ENCODE results near the gene CYP4V2.

The CYP4V2 gene

DNA sequence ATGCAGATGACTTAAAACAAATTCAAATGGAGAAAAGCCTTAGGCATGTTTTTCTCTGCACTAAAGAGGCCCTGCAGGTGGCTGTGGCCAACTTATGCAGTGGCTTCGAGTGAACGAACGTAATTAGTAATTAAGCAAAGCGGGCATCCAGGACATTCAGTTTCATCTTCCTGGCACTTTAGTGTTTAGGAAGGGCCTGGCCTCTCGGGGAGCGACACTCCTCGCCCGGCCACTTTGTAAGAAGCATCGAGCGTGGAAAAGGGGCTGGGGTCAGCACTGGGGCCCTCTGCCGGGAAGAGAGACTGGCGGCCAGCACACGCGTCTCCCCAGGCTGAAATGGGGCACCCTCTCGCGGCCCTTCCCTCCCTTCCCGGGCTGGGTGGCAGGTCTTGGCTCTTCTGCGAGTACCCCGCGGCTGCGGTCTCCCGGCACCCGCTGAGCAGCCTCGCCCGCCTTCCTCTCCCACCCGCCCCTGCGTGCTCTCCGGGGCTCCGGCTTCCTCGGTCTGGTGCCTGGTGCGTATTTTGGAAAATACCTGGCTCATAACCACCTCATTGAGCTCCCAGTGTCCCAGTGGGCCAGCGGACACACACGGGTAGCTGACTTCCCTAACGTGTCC lies 677 bp upstream of the CYP4V2 start:
- peak; percentile 1 for DNase-seq

DNA sequence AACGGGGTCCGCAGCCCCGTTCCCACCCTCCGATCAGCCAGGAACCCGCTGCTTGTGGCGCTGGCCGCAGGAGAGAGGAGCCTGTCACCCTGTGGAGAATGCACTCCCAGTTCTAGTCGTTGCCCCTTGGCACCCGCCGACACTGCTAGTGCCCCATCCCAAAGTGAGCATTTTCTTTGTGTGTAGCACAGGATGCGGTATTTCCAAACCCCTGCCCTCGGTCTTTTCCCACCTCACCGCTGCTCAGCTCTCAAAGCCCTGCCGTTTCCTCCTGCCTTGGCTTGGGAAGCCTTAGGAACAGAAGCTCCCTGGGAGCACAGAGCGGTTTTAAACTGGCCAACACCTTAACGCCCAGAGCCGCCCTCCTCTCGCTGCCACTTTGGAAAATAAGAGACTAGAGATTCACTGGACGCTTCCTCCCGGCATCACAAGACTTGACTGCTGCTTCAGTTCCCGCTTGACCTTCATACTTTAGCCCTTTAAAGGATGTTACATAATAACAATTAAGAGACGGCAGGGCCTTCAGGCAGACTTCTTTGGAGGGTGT lies 772 bp downstream of the CYP4V2 start:
- peak; percentile 24 for DNase-seq

DNA sequence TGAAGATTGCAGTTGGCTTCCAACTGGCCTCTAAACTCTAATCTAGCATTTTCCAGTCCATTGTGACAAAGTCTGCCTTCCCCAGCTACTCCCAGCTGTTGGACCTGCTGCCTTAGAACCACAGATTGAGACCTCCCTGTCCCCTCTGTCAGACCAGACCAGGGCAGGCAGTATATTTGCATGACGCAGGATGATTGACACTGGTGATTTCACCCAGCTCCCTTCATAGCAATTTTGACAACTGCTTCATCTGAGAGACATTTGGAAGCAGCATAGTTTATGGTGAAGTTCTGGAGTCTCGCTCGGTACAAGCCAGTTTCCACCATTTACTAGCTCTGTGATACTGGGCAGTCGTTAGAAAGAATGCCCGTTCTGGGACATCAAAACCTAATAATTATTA lies 2.5 kb downstream of the CYP4V2 start:
- DNase-seq = no peak

DNA sequence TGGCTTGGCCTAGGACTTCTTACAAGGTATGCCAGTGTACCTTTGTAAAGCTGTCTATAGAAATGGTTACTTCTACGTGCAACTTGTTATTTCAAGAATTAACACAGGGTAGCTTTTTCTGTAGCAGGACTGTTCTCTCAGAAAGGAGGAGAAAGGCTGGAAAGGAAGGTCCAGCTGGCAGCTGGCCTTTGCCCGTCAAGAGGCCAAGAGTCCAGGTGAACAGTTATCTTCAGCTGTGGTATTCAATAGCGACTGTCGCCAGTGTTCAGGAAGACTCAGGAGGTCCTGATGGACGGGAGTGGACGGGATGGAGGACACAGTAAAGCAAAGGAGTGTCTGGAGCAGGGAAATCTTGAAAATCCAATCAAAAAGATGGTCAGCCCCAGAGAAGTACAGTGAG lies 4.7 kb downstream of the CYP4V2 start:
- DNase-seq = no peak

DNA sequence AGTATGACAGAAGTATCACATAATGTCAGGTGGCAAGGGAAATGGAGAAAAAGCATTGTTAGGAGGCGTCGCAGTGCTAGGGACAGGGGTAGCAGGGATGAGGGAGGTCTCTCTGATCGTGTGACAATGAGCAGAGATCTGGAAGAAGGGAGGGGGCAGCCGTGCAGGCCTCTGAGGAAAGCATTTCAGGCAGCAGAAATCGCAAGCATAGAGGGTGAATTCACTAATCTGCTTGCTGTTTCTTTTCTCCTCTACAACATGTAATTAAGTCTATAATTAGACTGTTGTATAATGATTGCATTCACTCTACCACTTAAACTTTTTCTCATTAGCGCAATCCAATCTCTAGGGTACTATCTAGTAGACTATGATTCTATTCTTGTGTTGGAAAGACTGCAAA lies 9.1 kb downstream of the CYP4V2 start:
- no peak for DNase-seq

DNA sequence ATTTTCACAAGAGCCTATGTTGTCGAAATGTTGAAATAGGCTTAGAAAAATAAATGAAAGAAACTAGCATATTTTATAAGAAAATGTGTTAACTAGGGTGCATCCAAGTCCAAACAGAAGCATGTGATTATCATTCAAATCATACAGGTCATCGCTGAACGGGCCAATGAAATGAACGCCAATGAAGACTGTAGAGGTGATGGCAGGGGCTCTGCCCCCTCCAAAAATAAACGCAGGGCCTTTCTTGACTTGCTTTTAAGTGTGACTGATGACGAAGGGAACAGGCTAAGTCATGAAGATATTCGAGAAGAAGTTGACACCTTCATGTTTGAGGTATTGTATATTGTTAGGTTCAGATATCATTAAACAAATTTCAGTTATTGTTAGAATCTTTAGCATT lies 9.6 kb downstream of the CYP4V2 start:
- no peak for DNase-seq

DNA sequence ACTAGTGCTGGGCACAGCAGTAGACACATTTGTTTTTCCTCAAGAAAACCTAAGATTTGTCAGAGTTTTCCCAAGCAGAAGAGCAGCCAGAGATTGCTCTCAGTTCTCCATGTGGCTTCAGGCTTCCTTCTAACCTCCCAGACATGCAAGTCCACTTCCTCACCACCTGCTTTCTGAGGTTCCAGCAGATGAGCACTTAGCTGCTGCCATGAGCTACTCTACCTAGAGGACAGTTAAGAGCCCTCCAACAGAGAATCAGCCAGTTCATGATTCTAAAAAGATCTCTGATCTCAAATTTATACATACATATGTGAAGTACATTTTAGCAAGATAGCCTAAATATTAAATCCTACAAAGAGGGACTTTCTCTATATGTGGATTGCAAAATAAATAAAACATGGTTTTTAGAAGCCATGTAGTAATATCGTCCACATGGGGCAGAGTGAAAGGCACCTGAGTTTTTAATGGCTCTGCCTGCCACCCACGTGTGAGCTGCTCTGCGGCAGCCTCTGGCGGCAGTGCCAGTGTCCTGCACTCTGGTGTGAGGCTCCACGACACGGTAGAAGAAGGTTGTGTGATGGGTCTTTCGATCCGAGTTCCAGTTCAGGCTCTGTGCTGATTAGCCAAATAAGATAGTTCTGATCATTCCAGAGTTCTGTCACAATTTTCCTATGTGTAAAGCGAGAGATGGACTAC lies 10.3 kb downstream of the CYP4V2 start:
- DNase-seq = no peak

DNA sequence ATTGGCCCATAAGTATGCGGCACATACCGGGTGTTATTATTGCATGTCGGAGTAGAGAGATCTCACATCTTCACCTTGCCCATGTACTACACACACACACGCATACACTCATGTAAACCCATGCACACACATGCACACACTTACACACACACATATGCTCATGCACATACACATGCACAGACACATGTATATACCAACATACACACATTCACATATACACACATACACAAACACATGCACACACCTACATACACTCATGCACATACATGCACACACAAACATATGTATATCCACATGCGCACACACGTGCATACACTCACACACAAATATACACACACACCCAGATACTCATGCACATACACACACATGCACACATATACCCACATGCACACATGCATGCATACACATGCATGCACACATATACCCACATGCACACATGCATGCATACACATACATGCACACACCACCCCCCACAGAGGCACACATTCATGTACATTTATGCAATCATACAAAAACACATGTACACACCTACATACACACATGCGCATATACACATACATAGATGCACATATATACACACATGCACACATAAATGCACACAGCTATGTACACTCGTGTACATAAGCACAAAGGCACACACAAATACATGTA lies 11.2 kb downstream of the CYP4V2 start:
- no peak for DNase-seq

DNA sequence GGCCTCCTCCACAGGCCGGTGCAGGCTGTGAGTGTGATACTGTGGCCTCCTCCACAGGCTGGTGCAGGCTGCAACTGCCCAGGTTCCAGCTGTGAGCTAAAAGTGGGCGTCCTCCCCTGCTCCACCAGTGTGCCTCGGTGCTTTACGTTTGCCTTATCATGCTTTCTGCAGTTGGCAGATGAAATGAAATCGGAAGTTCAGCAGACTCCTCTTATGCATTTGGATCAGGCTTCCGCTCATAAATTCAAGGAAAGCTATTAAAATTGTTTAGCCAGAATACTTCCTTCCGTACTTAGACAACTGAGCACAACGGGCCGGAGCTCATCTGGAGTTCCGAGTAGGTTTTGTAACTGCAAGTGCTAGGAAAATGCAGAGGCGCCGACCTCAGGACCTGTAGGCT lies 12.0 kb downstream of the CYP4V2 start:
- DNase-seq = no peak

DNA sequence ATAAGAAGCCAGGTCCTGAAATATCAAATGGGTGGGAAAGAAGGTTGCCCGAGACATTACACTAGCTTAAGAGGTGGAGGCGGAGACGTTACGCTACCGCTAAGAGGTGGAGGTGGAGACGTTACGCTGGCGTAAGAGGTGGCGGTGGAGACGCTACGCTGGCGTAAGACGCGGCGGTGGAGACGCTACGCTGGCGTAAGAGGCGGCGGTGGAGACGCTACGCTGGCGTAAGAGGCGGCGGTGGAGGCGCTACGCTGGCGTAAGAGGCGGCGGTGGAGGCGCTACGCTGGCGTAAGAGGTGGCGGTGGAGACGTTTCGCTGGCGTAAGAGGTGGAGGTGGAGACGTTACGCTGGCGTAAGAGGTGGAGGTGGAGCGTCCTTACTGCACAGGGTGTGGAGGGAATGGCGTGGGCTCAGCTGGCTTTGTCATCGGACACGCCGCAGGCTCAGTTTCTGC lies 12.8 kb downstream of the CYP4V2 start:
- DNase-seq = no peak

DNA sequence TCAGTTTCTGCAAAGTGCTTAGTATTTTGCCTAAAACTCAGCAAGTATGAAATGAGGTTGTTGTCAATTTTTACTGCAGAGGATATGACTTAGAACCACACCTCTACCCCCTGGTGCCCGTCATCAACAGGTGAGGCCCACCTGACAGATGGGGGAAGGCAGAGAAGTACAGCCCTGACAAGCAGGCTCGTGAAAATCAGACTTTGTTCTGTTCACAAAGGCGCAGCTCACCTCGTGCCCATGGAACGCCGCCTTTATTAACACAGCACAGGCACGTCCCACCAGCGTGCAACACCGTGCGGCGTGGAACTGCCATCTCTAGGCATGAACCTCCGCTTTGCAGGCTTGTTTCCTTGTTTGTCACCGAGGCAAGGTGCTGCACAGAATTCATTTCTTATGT lies 13.3 kb downstream of the CYP4V2 start:
- no peak for DNase-seq

DNA sequence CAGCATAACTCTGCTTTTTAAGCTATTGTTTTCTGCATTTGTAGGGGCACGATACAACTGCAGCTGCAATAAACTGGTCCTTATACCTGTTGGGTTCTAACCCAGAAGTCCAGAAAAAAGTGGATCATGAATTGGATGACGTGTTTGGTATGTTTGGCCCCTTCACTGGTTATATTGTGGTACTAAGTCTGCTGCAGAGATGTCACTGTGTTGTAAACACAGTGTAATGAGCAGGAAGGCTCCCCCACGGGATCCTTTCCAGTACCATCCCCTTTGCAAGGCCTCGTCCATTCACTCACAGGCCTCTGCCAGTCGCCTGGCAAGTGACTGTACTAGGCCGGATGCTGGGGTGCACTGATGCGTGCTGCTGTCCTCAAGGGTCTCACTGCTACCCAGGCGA lies 13.8 kb downstream of the CYP4V2 start:
- DNase-seq = no peak

DNA sequence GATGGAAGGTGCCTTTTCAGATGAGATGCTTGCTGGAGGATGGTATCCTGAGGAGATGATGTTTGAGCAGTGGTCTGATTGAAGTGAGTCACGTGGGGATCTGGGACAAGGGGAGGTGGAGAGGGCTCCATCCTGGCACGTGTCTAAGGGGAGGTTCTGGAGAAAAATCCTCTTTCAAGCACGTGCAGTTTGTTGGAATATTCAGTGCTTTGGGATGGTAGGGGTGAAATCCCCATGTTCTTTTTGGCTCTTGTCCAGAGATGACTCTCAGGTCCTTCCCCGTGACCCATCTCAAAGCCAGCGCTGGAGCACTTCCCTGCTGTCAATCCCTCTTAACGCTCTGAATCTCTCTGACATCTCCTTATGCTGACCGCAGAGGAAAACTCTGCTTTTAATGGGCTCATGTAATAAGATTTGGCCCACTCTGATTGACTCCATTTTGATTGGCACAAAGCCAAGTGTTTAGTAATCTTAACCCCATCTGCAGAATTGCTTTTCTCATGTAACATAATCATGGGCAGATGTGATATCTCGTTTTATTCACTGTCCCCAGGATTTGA lies 25.2 kb downstream of the CYP4V2 start:
- no peak for DNase-seq

DNA sequence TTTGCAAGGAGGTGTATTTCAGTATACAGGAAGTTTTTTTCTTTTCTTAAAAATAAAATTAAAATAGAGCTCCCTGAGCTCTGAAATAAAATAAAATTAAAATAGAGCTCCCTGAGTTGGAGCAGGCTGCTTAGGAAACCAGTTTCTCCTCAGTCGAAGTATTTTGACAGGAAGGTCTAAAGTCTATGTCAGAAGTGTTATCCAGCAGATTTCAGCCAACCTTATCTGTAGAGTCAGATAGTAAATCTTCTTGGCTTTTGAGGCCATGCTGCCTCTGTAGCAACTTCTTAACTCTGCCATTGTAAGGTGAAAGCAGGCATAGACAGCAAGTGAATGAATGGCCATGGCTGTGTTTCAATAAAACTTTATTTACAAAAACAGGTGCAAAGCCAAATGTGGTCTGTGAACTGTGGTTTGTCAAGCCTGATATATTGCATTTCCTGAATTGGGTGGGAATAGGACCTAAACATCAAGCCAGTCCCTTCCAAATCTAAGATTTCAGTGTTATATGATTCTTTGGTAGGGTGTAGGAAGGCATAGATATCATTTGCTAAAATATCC lies 26.4 kb downstream of the CYP4V2 start:
- DNase-seq = no peak

DNA sequence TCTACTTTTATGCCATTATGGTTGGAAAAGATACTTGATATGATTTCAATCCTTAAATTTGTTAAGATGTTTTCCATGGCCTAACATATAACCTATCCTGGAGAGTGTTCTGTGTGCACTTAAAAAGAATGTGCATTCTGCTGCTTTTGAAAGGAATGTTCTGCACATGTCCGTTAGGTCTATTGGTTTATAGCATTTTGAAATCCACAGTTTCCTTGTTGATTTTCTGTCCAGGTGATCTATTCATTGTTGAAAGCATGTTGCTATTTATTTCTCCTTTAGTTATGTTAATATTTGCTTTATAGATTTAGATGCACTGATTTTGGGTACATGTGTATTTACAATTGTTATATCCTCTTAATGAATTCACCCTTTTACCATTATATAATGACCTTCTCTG lies 30.3 kb downstream of the CYP4V2 start:
- DNase-seq = no peak

DNA sequence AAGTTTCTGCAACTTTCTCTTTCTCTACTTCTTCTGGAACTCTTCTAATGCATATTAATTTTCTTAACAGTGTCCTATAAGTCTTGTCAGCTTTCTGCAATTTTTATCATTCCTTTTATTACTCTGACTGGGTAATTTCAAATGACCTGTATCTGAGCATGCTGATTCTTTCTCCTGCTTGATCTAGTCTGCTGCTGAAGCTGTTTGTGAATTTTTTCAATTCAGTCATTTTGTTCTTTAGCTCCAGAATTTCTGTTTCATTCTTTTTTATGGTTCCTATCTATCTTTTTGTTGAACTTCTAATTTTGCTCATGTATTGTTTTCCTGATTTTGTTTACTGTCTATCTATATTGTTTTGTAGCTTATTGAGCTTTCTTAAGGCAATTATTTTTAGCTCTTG lies 34.5 kb downstream of the CYP4V2 start:
- DNase-seq = no peak

DNA sequence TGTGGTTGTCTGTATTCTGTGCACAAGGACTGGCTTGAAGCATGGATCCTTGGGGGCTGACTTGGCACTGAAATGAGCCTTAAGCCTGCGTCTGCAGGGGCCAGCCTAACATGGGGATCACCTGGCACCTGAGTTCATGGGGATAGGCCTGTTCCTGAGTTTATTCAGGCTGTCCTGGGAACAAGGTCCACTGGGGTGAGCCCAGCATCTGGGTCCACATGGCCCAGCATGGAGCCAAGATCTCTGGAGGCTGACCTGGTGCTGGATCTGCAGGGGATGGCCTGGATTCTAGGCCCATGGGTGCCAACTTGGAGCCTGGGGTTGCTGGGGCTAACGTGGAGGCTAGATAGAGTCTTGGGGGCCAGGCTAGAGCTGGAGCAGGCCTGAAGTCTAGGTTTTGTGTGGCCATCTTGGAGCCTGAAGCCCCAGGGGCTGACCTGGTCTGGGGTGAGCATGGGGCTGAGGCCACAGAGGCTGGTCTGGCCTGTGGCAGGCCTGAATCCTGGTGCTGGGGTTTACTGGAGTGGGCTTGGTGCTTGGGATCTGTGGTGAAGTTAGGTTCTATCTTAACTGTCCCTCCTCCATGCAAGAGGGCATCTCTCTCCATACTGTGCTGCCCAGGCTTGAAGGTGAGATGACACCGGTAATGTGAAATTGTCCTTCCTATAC lies 35.3 kb downstream of the CYP4V2 start:
- no peak for DNase-seq

DNA sequence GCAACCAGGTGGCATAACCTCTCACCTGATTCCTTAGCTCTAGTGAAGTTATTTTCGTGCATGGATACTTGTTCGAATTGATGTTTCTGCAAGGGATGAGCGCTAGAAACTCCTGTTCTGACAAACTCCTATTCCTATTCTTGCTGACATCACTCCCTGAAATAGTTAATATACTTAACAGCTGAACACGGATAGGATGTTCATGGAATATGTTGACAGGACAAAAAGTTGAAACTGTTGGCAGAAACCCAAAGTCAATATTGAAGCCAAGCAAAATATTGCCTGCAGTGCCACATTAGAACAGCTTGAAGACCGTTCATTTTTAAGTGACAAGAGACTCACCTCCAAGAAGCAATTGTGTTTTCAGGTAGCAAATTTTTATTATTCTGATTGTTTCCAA lies 35.9 kb downstream of the CYP4V2 start, which contains the start of gene KLKB1:
KLKB1 (plus strand) TSS at position 287 of the 400 bp plus-strand sequence. CDS start 689 bp downstream, outside the sequence.
- DNase-seq = no peak

DNA sequence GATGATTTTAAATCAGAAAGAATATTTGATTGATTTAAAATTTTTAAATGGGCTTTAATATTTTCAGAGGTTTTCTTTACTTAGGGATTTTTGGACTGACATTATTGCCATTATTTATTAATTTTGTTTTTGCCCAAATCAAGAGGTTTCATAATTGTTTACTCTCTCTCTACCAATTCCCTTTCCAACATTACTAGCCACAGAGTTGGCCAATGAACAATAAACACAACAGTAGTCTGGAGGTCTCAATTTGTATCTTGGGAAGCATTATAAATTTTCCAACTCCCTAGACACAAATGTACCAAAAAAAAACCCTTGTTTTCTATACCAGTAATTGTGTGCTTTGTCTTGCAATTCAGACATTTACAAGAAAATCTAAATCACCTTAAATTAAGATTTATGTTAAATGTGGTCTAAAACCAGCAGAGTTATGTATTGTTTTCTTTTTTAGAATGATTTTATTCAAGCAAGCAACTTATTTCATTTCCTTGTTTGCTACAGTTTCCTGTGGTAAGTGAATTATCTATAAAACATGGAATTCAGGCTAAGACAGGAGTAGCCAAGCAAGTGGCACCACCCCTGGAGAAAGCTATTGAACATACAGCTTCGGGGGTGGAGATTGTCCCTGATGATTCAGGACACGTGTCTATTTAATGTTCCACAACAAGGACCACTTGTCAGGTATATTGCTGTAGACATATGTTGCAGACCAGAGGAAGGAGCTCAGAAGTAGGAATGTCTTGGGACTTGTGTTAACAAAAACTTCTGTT lies 36.6 kb downstream of the CYP4V2 start:
- no peak for DNase-seq

DNA sequence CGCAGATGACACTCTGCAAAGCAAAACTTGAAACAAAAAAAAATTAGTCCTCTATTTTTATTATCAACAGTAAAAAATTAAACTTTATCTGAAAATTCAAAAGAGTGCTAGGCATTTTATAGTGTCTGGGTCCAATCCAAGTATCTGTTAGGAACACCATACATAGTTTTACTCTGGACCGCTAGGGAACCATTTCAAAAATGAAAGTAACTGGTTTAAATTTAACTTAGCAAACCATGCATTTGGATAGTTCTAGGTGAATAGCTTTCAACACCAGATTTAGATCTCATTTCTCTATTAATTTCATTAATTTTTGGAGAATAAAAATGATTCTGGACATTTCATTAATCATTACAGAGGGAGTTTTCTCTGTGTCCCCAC lies 37.1 kb downstream of the CYP4V2 start:
- DNase-seq = no peak

DNA sequence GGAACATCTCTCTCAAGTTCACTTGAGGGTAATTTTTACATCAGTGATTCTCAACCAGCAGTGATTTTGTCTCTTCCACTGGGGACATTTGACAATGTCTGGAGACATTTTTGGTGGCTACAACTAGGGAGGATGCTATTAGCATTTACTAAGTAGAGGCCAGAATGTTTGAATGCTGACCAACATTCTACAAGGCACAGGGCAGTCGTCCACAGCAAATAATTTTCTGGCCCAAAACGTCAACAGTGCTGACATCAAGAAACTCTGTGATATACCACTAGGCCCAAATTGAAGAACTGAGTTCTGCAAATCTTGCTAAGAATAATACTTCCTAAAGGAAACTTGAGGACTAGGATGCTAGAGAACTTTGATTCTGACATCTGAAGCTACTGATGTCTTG lies 43.0 kb downstream of the CYP4V2 start:
- DNase-seq = no peak

DNA sequence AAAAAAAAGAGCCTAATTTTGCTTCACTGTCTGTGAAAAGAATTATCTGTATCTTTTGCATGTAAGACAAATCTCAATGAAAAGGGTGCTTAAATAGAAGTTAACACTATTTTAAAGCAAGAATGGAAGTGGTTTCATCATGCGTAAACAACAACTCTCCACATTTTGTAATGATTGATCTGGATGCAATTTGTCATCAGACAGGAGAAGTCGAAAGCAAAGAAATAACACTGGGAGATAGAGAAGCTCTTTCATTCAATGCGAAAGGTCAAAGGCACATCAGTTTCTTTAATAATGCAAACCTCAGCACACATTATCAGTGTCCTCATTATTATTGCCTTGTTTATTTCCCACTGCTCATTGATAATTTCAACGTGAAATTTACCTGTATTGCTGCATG lies 44.8 kb downstream of the CYP4V2 start:
- DNase-seq = no peak
